GM21717 (cell line): ENCODE data around the gene MKRN2OS.
A peak's percentile ranks its signal among the peaks of the same experiment; 100 is the strongest.
"Not testable (repeated sequence)": the region's sequence is repeated elsewhere in the genome, so short reads cannot be mapped to it uniquely, and the experiment has no call there.

Source experiments
- ATAC-seq: cut with Tn5 transposase; IDR thresholded peaks from one replicate; pipeline ENCODE4 v1.9.1; 2021; ENCODE audit warnings: mild to moderate bottlenecking, moderate library complexity; ENCODE audit not compliant: unreplicated experiment

MKRN2OS gene

DNA sequence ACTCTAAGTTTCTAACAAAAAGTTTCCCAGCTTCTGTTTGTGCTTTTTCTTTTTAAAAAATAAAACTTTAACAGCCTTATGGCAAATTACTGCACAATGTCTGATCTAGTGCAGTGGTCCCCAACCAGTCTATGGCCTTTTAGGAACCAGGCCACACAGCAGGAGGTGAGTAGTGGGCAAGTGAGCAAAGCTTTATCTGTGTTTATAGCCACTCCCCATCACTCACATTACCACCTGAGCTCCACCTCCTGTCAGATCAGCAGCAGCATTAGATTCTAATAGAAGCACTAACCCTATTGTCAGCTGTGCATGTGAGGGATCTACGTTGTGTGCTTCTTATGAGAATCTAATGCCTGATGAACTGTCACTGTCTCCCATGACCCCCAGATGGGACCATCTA lies 17.2 kb upstream of the MKRN2OS start:
- no peak for ATAC-seq

- no peak for ATAC-seq
These were observed 16.1 kb upstream of the MKRN2OS start for GRCh38 chr3:12561397-12561796.

- ATAC-seq = peak; percentile 45
These were observed 15.3 kb upstream of the MKRN2OS start for GRCh38 chr3:12560505-12561190.

DNA sequence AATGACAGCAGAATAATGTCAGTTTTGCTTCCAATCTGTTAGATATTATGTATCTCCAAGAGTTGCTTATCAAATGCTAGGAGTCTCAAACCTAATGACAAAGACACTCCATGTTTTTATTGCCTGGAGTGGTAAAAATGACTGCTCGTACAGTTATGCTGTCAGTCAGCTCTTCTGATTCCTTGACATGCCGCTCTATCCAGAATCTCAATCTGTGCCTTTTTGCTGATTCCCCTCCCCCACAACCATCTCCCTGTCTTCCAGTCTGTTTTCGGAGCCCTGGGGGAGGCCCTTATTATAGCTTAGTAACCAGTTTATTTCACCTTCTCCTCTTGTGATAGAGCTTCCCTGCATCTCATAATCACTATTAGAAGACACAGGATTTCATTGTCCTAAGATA lies 14.2 kb upstream of the MKRN2OS start:
- ATAC-seq = no peak

DNA sequence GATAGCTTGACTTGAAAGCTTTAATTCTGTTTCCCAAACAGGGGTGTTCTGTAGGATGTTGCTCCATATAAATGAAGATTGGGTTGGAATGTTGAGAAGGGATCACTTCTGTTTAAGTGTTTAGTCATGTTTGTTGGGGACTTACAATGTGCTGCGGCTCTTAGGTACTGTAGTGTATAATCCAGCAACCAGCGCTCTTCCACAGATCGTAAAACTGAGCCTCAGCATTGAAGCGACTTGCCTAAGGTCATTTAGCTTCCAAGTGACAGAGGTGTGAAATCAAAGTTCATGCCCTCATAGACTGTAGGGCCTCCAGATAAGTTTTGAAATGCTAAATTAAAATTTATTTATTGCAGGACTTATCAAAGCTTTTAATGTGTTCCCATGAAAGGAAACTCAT lies 13.4 kb upstream of the MKRN2OS start:
- no peak for ATAC-seq

DNA sequence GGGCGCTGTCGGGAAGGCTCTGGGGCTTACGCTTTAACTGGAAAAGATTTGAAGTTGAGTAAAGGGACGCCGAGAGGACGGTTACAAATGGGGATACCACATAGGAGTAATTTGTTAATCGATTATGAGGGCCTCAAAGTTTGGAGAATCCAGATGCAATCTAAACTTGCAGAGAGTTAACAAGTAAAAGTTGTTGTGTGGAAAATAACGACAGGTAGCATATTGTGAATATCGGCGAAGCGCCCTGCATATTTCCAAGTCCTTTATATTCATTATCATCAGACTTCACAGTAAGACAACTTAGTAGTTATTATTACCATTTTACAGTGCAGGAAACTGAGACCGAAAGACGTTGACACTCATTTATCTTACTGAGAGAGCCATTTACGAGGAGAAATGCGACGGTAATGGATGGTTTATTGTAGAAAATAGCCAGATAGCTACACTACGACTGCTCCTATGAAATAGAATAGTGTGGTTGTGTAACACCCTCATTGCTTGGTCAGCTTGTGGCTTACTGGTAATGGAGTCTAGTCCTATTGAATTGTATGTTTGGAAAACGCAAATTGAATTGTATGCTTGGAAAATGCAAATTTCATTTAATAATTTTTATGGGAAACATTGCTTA lies 12.3 kb upstream of the MKRN2OS start:
- no peak for ATAC-seq

- ATAC-seq = peak; percentile 83
These were observed 11.6 kb upstream of the MKRN2OS start, which contains the start of gene MKRN2 for GRCh38 chr3:12556690-12557472. Gene MKRN2, plus strand, starts transcription at chr3:12557087. Its CDS starts 64 bp downstream, at chr3:12557151.

DNA sequence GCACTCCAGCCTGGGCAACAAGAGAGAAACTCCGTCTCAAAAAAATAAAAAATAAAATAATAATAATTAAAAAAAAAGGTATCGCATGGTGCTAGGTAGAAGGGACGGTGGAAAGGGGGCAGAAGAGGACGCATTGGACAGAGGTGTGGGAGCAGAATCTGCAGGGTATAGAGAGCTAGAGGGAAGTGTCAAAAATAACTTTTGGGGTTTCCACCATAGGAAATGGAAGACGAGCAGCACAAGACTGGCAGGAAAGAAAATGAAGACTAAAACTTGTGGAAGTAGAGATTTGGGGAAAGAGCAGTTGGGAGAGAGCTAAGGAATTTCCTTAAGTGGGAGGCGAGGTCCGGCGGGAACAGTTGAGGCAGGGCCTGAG lies 11.0 kb upstream of the MKRN2OS start:
- no peak for ATAC-seq

- no peak for ATAC-seq
These were observed 8.7 kb upstream of the MKRN2OS start for GRCh38 chr3:12553921-12554391.

GRCh38 chr3:12549971-12550760 lies 4.9 kb upstream of the MKRN2OS start:
- no peak for ATAC-seq

DNA sequence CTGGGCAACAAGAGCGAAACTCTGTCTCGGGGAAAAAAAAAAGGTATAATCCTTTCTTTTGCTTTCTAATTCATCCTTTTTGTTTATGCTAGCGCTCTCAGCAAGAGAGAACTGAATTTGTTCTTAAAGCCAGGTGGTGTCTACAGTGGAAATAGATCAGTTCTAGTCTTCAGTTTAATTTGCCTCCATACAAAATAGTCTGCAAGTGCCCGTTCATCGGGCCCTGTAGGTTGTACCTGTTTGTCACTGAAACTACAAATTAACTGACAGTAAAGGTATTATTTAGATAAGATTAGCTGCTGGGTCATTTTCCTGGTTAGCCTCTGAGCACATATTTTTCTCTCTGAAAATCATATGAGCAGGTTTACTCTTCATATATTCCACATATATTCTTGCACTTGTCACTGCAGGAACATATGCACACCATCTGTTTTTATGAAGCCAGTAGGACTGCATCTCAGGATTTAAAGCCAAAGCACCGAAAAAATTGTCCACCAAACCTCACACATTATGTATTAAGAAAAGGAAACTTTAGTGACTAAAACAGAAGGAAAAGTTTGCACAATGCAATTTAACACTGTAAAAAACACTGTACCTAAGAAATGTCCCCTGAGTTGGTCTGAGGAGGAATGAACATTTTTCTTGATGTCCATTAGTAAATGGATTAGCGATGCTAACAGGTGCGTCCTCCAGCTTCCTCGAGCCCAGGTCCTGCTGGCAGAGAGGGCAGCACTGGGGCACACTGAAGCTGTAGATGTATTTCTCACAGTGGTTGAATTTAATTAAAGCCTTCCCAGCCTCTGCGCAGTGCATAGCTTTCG lies 437 bp downstream of the MKRN2OS start:
- ATAC-seq = no peak

GRCh38 chr3:12543497-12543896 lies 1.8 kb downstream of the MKRN2OS start:
- not testable (repeated sequence) for ATAC-seq

- ATAC-seq = no peak
These were observed 3.7 kb downstream of the MKRN2OS start for GRCh38 chr3:12541625-12542024.

- no peak for ATAC-seq
These were observed 8.9 kb downstream of the MKRN2OS start for GRCh38 chr3:12536423-12536822.

DNA sequence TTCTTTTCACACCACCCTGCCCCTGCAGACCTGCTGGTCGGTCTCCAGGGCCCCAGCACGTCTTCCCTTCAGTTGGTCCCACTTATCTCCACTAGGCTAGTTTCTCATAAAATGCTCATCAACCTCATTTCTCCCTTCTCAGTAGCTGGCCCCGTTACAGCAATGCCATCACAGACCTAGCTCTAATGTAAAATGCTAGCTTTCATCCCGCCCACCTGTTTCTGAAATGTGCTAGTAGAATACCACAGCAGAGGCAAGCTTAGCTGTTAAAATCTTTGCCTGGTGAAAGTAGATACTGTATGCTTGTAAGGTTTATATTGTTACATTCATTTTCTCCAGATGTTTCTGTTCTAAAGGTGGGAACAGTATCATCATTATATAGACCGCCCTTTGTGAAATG lies 13.1 kb downstream of the MKRN2OS start:
- no peak for ATAC-seq

GRCh38 chr3:12527757-12528143 lies 17.5 kb downstream of the MKRN2OS start:
- ATAC-seq = no peak

- no peak for ATAC-seq
These were observed 22.6 kb downstream of the MKRN2OS start for GRCh38 chr3:12522721-12523120.

DNA sequence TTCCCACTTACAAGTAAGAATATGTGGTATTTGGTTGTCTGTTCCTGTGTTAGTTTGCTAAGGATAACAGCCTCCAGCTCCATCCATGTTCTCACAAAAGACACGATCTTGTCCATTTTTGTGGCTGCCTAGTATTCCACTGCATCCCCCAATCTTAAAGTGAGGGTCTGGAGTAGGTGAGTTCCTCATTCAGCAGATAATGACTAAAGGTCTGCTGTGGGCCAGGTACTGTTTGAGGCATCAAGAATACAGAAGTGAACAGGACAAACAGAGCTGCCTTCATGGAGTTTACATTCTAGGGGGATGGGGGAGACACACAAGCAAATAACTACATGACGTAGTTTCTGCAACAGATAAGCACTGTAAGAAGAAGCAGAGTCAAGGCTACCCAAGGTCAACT lies 24.3 kb downstream of the MKRN2OS start:
- ATAC-seq = no peak

DNA sequence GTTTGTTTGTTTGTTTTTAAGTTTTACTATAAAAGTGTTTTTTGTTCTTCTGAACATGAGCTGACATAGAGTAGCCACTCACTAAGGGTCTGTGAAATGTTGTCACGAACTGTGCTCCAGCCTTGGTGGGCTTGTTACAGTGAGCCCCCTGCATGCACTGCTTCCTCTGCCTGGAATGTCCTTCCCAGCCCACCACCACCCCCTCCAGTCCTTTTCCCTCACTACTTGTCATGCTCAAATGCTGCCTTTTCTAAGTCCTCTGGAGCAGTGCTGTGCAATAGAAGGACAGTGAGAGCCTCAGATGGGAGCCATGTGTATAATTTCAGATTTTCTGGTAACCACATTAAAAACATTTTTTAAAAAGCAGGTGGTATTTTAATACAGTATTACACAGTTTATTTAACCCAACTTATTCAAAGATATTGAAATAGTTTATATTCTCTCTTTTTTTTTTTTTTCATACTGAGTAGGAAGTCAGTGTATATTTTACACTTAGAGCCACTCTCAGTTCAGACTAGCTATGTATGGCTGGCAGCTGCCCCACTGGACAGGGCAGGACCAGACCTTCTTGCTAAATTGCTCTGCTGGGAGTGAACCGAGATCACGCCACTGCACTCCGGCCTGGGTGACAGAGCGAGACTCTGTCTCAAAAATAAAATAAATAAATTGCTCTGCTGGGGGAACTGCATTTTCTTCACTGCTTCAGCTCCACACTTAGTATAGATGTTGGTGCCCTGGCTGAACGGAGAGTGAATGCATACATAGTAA lies 26.9 kb downstream of the MKRN2OS start:
- no peak for ATAC-seq
